Measurements from ENCODE around the gene PRKN.
"Not testable (repeated sequence)": the region's sequence is repeated elsewhere in the genome, so short reads cannot be mapped to it uniquely, and the experiment has no call there.

PRKN gene

GRCh38 chr6:161313475-161313874 lies 1414.1 kb downstream of the PRKN start:
- DNase-seq, result not testable (repeated sequence)

- DNase-seq, result not testable (repeated sequence)
Measured at GRCh38 chr6:161309774-161310173, 1417.8 kb downstream of the PRKN start.

- no peak for DNase-seq
Measured at GRCh38 chr6:161308075-161308655, 1419.4 kb downstream of the PRKN start.

GRCh38 chr6:161305860-161306259 lies 1421.7 kb downstream of the PRKN start:
- DNase-seq, result no peak

GRCh38 chr6:161303628-161304340 lies 1423.8 kb downstream of the PRKN start:
- DNase-seq, result no peak

GRCh38 chr6:161302949-161303348 lies 1424.6 kb downstream of the PRKN start:
- no peak for DNase-seq

GRCh38 chr6:161301338-161301737 lies 1426.2 kb downstream of the PRKN start:
- no peak for DNase-seq

GRCh38 chr6:161300823-161301222 lies 1426.7 kb downstream of the PRKN start:
- no peak for DNase-seq

GRCh38 chr6:161299726-161300125 lies 1427.8 kb downstream of the PRKN start:
- DNase-seq, result no peak
